Lung (tissue), 12 donors: ENCODE results near the gene RPS18. TPM values are rescaled to one million over a fixed set of nuclear protein-coding genes. Genes with fewer than 3 reads are reported as not detected.

Source experiments
- ATAC-seq: fragments of 200-7000 bp; cut with Tn5 transposase; one replicate; pipeline ENCODE4 v1.9.1; 2020; ENCODE audit warnings: moderate number of reproducible peaks; ENCODE audit not compliant: insufficient read depth, low FRiP score
- DNase-seq, 3 donors: peaks; one replicate each; pipeline ENCODE4 v3.0.0-alpha.2; 2013 to 2017
- H3K27ac ChIP-seq, 2 donors: one replicate each; pipeline ENCODE4 v1.5.1; 2013; ENCODE audit warnings: mild to moderate bottlenecking in 2 of 2, moderate library complexity in 2 of 2, control low read depth in 1 of 2, inconsistent platforms in 1 of 2, low read depth in 1 of 2, low read length in 1 of 2
- H3K27me3 ChIP-seq, 3 donors: one replicate each; pipeline ENCODE4 v1.5.1; 2013; ENCODE audit warnings: low read length in 2 of 3; ENCODE audit not compliant: control insufficient read depth in 3 of 3, insufficient read depth in 3 of 3
- H3K36me3 ChIP-seq, 4 donors: one replicate each; pipeline ENCODE4 v1.5.1; 2013; ENCODE audit warnings: low read length in 4 of 4, mild to moderate bottlenecking in 1 of 4, moderate library complexity in 1 of 4; ENCODE audit not compliant: control insufficient read depth in 4 of 4, insufficient read depth in 4 of 4
- H3K4me1 ChIP-seq, 5 donors: one replicate each; pipeline ENCODE4 v1.5.1; 2013; ENCODE audit warnings: low read length in 5 of 5, mild to moderate bottlenecking in 2 of 5, moderate library complexity in 1 of 5; ENCODE audit not compliant: control insufficient read depth in 5 of 5, insufficient read depth in 5 of 5
- H3K4me3 ChIP-seq: one replicate; pipeline ENCODE4 v1.5.1; 2013; ENCODE audit warnings: mild to moderate bottlenecking, control low read depth, moderate library complexity
- H3K9ac ChIP-seq, 2 donors: one replicate each; pipeline ENCODE4 v1.5.1; 2013; ENCODE audit warnings: low read length in 2 of 2, control low read depth in 1 of 2; ENCODE audit not compliant: insufficient read depth in 1 of 2
- H3K9me3 ChIP-seq, 4 donors: one replicate each; pipeline ENCODE4 v1.5.1; 2013; ENCODE audit warnings: low read length in 3 of 4, mild to moderate bottlenecking in 1 of 4, moderate library complexity in 1 of 4; ENCODE audit not compliant: control insufficient read depth in 4 of 4, insufficient read depth in 3 of 4
- CTCF ChIP-seq: IDR thresholded peaks from 2 replicates; pipeline ENCODE4 v1.5.1; 2012; ENCODE audit warnings: mild to moderate bottlenecking; ENCODE audit errors: control extremely low read depth, extremely low read depth
- WGBS, 2 donors: extraction: QIAGEN DNeasy Blood & Tissue Kit; methylation state at CpG; one replicate each; pipeline ENCODE4 v1.1.7; 2013; 5-methylcytosine and 5-hydroxymethylcytosine counted together
- polyA plus RNA-seq, 2 donors: library from polyadenylated mRNA; stranded (reverse); fragments of 200-250 nt; gene quantifications; one replicate each; pipeline ENCODE4 v1.2.1, GENCODE V29; 2013
- total RNA-seq, 2 donors: library from RNA; depleted of rRNA in 1 of 2; stranded (reverse); fragments of >200 nt in 1 of 2; gene quantifications; one replicate each; pipeline ENCODE4 v1.2.1, GENCODE V29; 2014 to 2021
- donor health status: control.
- donor health status: control.
- donor health status: Bipolar disorder and iron deficiency.
- donor health status: healthy.
- donor health status: DM: yes; HTN: yes; CAD: no.

RPS18 gene
- total and polyA plus RNA-seq, 4 donors = 1,324 to 8,495 (median 2,994) TPM

- no peak for DNase-seq
- ATAC-seq = no peak
- H3K9me3 ChIP-seq = no peaks in the 10 kb centered on the region
- H3K27ac ChIP-seq = peak overlapping the region; percentile 77 to 89
- no peak overlapping the region for H3K4me3 ChIP-seq
- peaks cover 9 to 37% (median 32%) of the 10 kb centered on the region in 4 donors for H3K36me3 ChIP-seq
- H3K4me1 ChIP-seq = peaks cover 13 to 46% (median 23%) of the 10 kb centered on the region in 5 donors
- no peaks in the 10 kb centered on the region for H3K27me3 ChIP-seq
- peak overlapping the region in 1 of 2 donors; percentile 43 for H3K9ac ChIP-seq
- TF ChIP-seq CTCF = no peak
Observed at GRCh38 chr6:33276581-33276863, 4.6 kb downstream of the RPS18 start.

- Histone ChIP-seq H3K36me3 (peaks cover 9 to 38% (median 31%) of the 10 kb centered on the region in 4 donors), H3K4me1 (peaks cover 13 to 46% (median 23%) of the 10 kb centered on the region in 5 donors), H3K9ac (peak within 1 kb of the TSS; percentile 12 to 43), H3K9me3 (no peaks in the 10 kb centered on the region), H3K27me3 (no peaks in the 10 kb centered on the region), H3K27ac (peak within 1 kb of the TSS; percentile 77 to 89), H3K4me3 (peak within 1 kb of the TSS; percentile 71)
- DNase-seq (peak; percentile 61 to 76 (median 72)), ATAC-seq (peak; percentile 71)
- no peak for TF ChIP-seq CTCF
- 1 to 2% methylated on average over 63 to 80 of the region's 80 CpGs for WGBS, 2 donors
Observed at GRCh38 chr6:33276864-33277662, 5.2 kb downstream of the RPS18 start, which contains the start of gene B3GALT4. TSS of gene B3GALT4 (plus strand) at chr6:33277123. CDS start at chr6:33277420, 297 bp downstream.

GRCh38 chr6:33277663-33278391, 6.0 kb downstream of the RPS18 start:
- peaks cover 10 to 39% (median 20%) of the 10 kb centered on the region in 5 donors for H3K4me1 ChIP-seq
- no peaks in the 10 kb centered on the region for H3K27me3 ChIP-seq
- ATAC-seq = no peak
- 24 to 38% methylated on average over 39 of the region's 39 CpGs for WGBS, 2 donors
- H3K27ac ChIP-seq = peak overlapping the region; percentile 77 to 89
- peak overlapping the region; percentile 71 for H3K4me3 ChIP-seq
- TF ChIP-seq CTCF = no peak
- H3K9ac ChIP-seq = no peak overlapping the region
- no peaks in the 10 kb centered on the region for H3K9me3 ChIP-seq
- H3K36me3 ChIP-seq = peaks cover 9 to 40% (median 29%) of the 10 kb centered on the region in 4 donors
- DNase-seq = no peak
